CD14-positive monocyte (primary cell): Measurements from ENCODE around the gene TMPRSS3. TPM values are rescaled to one million over a fixed set of nuclear protein-coding genes. Genes with fewer than 3 reads are reported as not detected.

Source experiments
- DNase-seq, 3 donors: peaks; one replicate each; pipeline ENCODE4 v3.0.0-alpha.2; 2011 to 2022
- H2AFZ ChIP-seq: 2 replicates; pipeline ENCODE4 v1.6.0; 2012; ENCODE audit warnings: mild to moderate bottlenecking, low read depth, low read length, inconsistent platforms; ENCODE audit not compliant: insufficient read depth, poor library complexity, severe bottlenecking
- H3K27ac ChIP-seq, 2 donors: 1 replicate in 1 of 2; 2 replicates in 1 of 2; pipeline ENCODE4 v1.5.1; 2012 to 2013; ENCODE audit warnings: low read length in 2 of 2, control low read depth in 1 of 2, inconsistent platforms in 1 of 2, low read depth in 1 of 2, mild to moderate bottlenecking in 1 of 2
- H3K27me3 ChIP-seq, 2 donors: one replicate each; pipeline versions ENCODE4 v1.6.0 to v1.6.1; 2011 to 2013; ENCODE audit warnings: low read length in 2 of 2; ENCODE audit not compliant: control insufficient read depth in 2 of 2, insufficient read depth in 2 of 2
- H3K36me3 ChIP-seq, 2 donors: replicated peaks in 1 of 2; 1 replicate in 1 of 2; 2 replicates in 1 of 2; pipeline versions ENCODE4 v1.5.1 to v1.6.1; 2012 to 2013; ENCODE audit warnings: low read length in 2 of 2, control low read depth in 1 of 2, inconsistent platforms in 1 of 2, mild to moderate bottlenecking in 1 of 2; ENCODE audit not compliant: insufficient read depth in 2 of 2, control insufficient read depth in 1 of 2
- H3K4me1 ChIP-seq, 2 donors: 1 replicate in 1 of 2; 2 replicates in 1 of 2; pipeline versions ENCODE4 v1.5.1 to v1.6.1; 2012 to 2013; ENCODE audit warnings: low read length in 2 of 2, control low read depth in 1 of 2, inconsistent platforms in 1 of 2, mild to moderate bottlenecking in 1 of 2, moderate library complexity in 1 of 2; ENCODE audit not compliant: insufficient read depth in 2 of 2, control insufficient read depth in 1 of 2
- H3K4me2 ChIP-seq: replicated peaks from 2 replicates; pipeline ENCODE3; 2012; ENCODE audit warnings: low read length, moderate library complexity, mild to moderate bottlenecking; ENCODE audit not compliant: poor library complexity, severe bottlenecking; ENCODE audit errors: extremely low read depth
- H3K4me3 ChIP-seq, 3 experiments: fragments of 200-600 bp in 1 of 3; sonication (generic) in 1 of 3; replicated peaks in 1 of 3; 1 replicate in 2 of 3; 2 replicates in 1 of 3; pipeline ENCODE4 v1.5.1; 2011 to 2013; ENCODE audit warnings: low read length in 3 of 3, mild to moderate bottlenecking in 3 of 3, control low read depth in 2 of 3, low read depth in 2 of 3, inconsistent platforms in 1 of 3, moderate library complexity in 1 of 3
- H3K79me2 ChIP-seq: 2 replicates; pipeline ENCODE4 v1.6.0; 2012; ENCODE audit warnings: mild to moderate bottlenecking, control low read depth, inconsistent platforms, low read length, moderate library complexity; ENCODE audit not compliant: insufficient read depth
- H3K9ac ChIP-seq: 2 replicates; pipeline ENCODE4 v1.6.0; 2017; ENCODE audit warnings: low read length, mild to moderate bottlenecking; ENCODE audit not compliant: insufficient read depth, poor library complexity, severe bottlenecking
- H3K9me3 ChIP-seq, 2 donors: replicated peaks in 1 of 2; 1 replicate in 1 of 2; 2 replicates in 1 of 2; pipeline versions ENCODE4 v1.5.1 to v1.6.1; 2012 to 2013; ENCODE audit warnings: low read length in 2 of 2, control low read depth in 1 of 2; ENCODE audit not compliant: control insufficient read depth in 1 of 2, insufficient read depth in 1 of 2
- H4K20me1 ChIP-seq: 2 replicates; pipeline ENCODE4 v1.6.0; 2012; ENCODE audit warnings: mild to moderate bottlenecking, low read length, control low read depth, moderate library complexity; ENCODE audit not compliant: insufficient read depth
- H3K27ac Mint-ChIP-seq, 7 donors: one replicate each; pipeline ENCODE4 v1.8.0; 2020; ENCODE audit warnings: mild to moderate bottlenecking in 7 of 7, mixed read lengths in 7 of 7, moderate library complexity in 6 of 7, inconsistent platforms in 2 of 7
- H3K27me3 Mint-ChIP-seq, 3 donors: one replicate each; pipeline ENCODE4 v1.8.0; 2021 to 2022; ENCODE audit warnings: low read depth in 3 of 3, mild to moderate bottlenecking in 3 of 3, mixed read lengths in 3 of 3, moderate library complexity in 3 of 3, inconsistent platforms in 1 of 3
- H3K36me3 Mint-ChIP-seq, 2 donors: one replicate each; pipeline ENCODE4 v1.8.0; 2020; ENCODE audit warnings: mixed read lengths in 2 of 2, inconsistent platforms in 1 of 2, mild to moderate bottlenecking in 1 of 2
- H3K4me1 Mint-ChIP-seq: one replicate; pipeline ENCODE4 v1.8.0; 2020; ENCODE audit warnings: mild to moderate bottlenecking, mixed read lengths
- H3K4me3 Mint-ChIP-seq, 2 donors: one replicate each; pipeline ENCODE4 v1.8.0; 2020; ENCODE audit warnings: mild to moderate bottlenecking in 2 of 2, mixed read lengths in 2 of 2, moderate library complexity in 1 of 2
- H3K9me3 Mint-ChIP-seq, 7 donors: one replicate each; pipeline ENCODE4 v1.8.0; 2020 to 2022; ENCODE audit warnings: mixed read lengths in 7 of 7, mild to moderate bottlenecking in 6 of 7, moderate library complexity in 6 of 7, inconsistent platforms in 2 of 7
- CTCF ChIP-seq: fragments of 200-600 bp; IDR thresholded peaks from one replicate; pipeline ENCODE4 v1.8.0; 2022; ENCODE audit warnings: antibody characterized with exemption, mild to moderate bottlenecking
- WGBS: methylation state at CpG from one replicate; pipeline ENCODE4 v1.1.5; 2013; ENCODE audit warnings: missing lambda C conversion rate; ENCODE audit not compliant: insufficient coverage; 5-methylcytosine and 5-hydroxymethylcytosine counted together
- intact Hi-C, 2 donors: fragments of 100-400 bp; cut with micrococcal nuclease; formaldehyde crosslinking; loops; one replicate each; pipeline versions ENCODE4 v1.15.0 to v1.15.1; 2023
- polyA plus RNA-seq, 3 donors: library from polyadenylated mRNA; depleted of rRNA in 1 of 3; unstranded in 2 of 3; stranded (reverse) in 1 of 3; fragments of 300-500 nt in 2 of 3; fragments of >200 nt in 1 of 3; fragmentation: Illumina TruSeq in 2 of 3; gene quantifications; 1 replicate in 2 of 3; 2 replicates in 1 of 3; pipeline ENCODE4 v1.2.3, GENCODE V29; 2012 to 2021

Gene TMPRSS3
- polyA plus RNA-seq, 3 donors, result 0.30 TPM; not detected in 2

- WGBS, result 96% methylated on average over 2 of the region's 2 CpGs
- H3K9me3 Mint-ChIP-seq, result peaks cover 0 to 4% (median 2%) of the 10 kb centered on the region in 7 donors
- DNase-seq, result no peak
These were observed 47.1 kb downstream of the TMPRSS3 start for GRCh38 chr21:42348762-42349161.

GRCh38 chr21:42347601-42348327 is 48.1 kb downstream of the TMPRSS3 start:
- H3K27me3 Mint-ChIP-seq, result peaks cover 0 to 6% (median 2%) of the 10 kb centered on the region in 3 donors
- Histone ChIP-seq H3K27me3 (no peaks in the 10 kb centered on the region), H3K36me3 (no peaks in the 10 kb centered on the region), H2AFZ (no peak overlapping the region), H4K20me1 (no peaks in the 10 kb centered on the region), H3K9me3 (no peaks in the 10 kb centered on the region), H3K4me3 (no peak overlapping the region), H3K4me2 (no peak overlapping the region), H3K79me2 (no peaks in the 10 kb centered on the region), H3K9ac (no peak overlapping the region), H3K4me1 (no peaks in the 10 kb centered on the region), H3K27ac (no peak overlapping the region)
- no peaks in the 10 kb centered on the region for H3K36me3 Mint-ChIP-seq
- peak overlapping the region in 1 of 7 donors; percentile 40 for H3K27ac Mint-ChIP-seq
- TF ChIP-seq CTCF, result no peak
- WGBS, result 91% methylated on average over 26 of the region's 30 CpGs
- intact Hi-C loops, result no loop called here
- no peak overlapping the region for H3K4me3 Mint-ChIP-seq
- DNase-seq, result no peak
- H3K9me3 Mint-ChIP-seq, result no peaks in the 10 kb centered on the region
- no peaks in the 10 kb centered on the region for H3K4me1 Mint-ChIP-seq

More at GRCh38 chr21:42348762-42349161, 47.1 kb downstream of the TMPRSS3 start:
- TF ChIP-seq CTCF, result no peak
- intact Hi-C loops, result no loop called here
- no peaks in the 10 kb centered on the region for H3K36me3 Mint-ChIP-seq
- Histone ChIP-seq H3K27me3 (no peaks in the 10 kb centered on the region), H3K4me3 (no peak overlapping the region), H2AFZ (no peak overlapping the region), H4K20me1 (no peaks in the 10 kb centered on the region), H3K9ac (no peak overlapping the region), H3K4me1 (no peaks in the 10 kb centered on the region), H3K36me3 (no peaks in the 10 kb centered on the region), H3K4me2 (no peak overlapping the region), H3K27ac (no peak overlapping the region), H3K79me2 (no peaks in the 10 kb centered on the region), H3K9me3 (peaks cover 0 to 2% of the 10 kb centered on the region in 2 donors)
- no peak overlapping the region for H3K4me3 Mint-ChIP-seq
- H3K4me1 Mint-ChIP-seq, result no peaks in the 10 kb centered on the region
- peaks cover 0 to 4% (median 4%) of the 10 kb centered on the region in 3 donors for H3K27me3 Mint-ChIP-seq
- H3K27ac Mint-ChIP-seq, result no peak overlapping the region
